ENCODE measurements around the gene TXNL4A.

TXNL4A gene

GRCh38 chr18:80009661-80010550, 21.5 kb upstream of the TXNL4A start:
- H3K9me2 ChIP-seq (replicated peaks; ENCODE audit: control insufficient read depth, low read length) = no peaks in the 10 kb centered on the region
- TF ChIP-seq EZH2phosphoT487 (IDR thresholded peaks at IDR 0.05; ENCODE audit: borderline replicate concordance, low read length) (no peak), CTCF (IDR thresholded peaks at IDR 0.05; ENCODE audit: low read depth, low read length, poor library complexity, severe bottlenecking) (no peak)
- peaks cover 3% of the 10 kb centered on the region; the same call in 1 of the 2 replicates for H3K9me3 ChIP-seq (ENCODE audit: control insufficient read depth, insufficient read depth, low read length)
- H3K4me3 ChIP-seq (ENCODE audit: low read length) = no peak overlapping the region
- H3F3A ChIP-seq (ENCODE audit: control insufficient read depth, insufficient read depth) = no peaks in the 10 kb centered on the region
- H3K27ac ChIP-seq (ENCODE audit: low read depth, low read length) = no peak overlapping the region
- H3K27me3 ChIP-seq (ENCODE audit: control insufficient read depth, low read length) = no peaks in the 10 kb centered on the region
- no peaks in the 10 kb centered on the region for H3K4me1 ChIP-seq (ENCODE audit: control insufficient read depth, low read length)
- H3K4me2 ChIP-seq (ENCODE audit: low read length) = no peak overlapping the region
- no peaks in the 10 kb centered on the region for H3K36me3 ChIP-seq (ENCODE audit: control insufficient read depth, low read length)
- no peaks in the 10 kb centered on the region for H4K20me1 ChIP-seq (ENCODE audit: control insufficient read depth, insufficient read depth, low read depth, low read length)
- H3K79me2 ChIP-seq (ENCODE audit: control insufficient read depth, low read length) = no peaks in the 10 kb centered on the region

- no peaks in the 10 kb centered on the region for H3F3A ChIP-seq (ENCODE audit: control insufficient read depth, insufficient read depth)
- H3K79me2 ChIP-seq (ENCODE audit: control insufficient read depth, low read length) = no peaks in the 10 kb centered on the region
- TF ChIP-seq EZH2phosphoT487 (IDR thresholded peaks at IDR 0.05; ENCODE audit: borderline replicate concordance, low read length) = no peak
- TF ChIP-seq CTCF (IDR thresholded peaks at IDR 0.05; ENCODE audit: low read depth, low read length, poor library complexity, severe bottlenecking) = no peak
- no peaks in the 10 kb centered on the region for H3K27me3 ChIP-seq (ENCODE audit: control insufficient read depth, low read length)
- no peaks in the 10 kb centered on the region for H3K9me2 ChIP-seq (replicated peaks; ENCODE audit: control insufficient read depth, low read length)
- no peak overlapping the region for H3K4me2 ChIP-seq (ENCODE audit: low read length)
- H3K27ac ChIP-seq (ENCODE audit: low read depth, low read length) = no peak overlapping the region
- H3K4me1 ChIP-seq (ENCODE audit: control insufficient read depth, low read length) = no peaks in the 10 kb centered on the region
- H3K9me3 ChIP-seq (ENCODE audit: control insufficient read depth, insufficient read depth, low read length) = peaks cover 13% of the 10 kb centered on the region; the same call in 1 of the 2 replicates
- no peak overlapping the region for H3K4me3 ChIP-seq (ENCODE audit: low read length)
- no peaks in the 10 kb centered on the region for H4K20me1 ChIP-seq (ENCODE audit: control insufficient read depth, insufficient read depth, low read depth, low read length)
- no peaks in the 10 kb centered on the region for H3K36me3 ChIP-seq (ENCODE audit: control insufficient read depth, low read length)
These were observed 18.4 kb upstream of the TXNL4A start for GRCh38 chr18:80006724-80007123.

- Histone ChIP-seq H3K4me1 (ENCODE audit: control insufficient read depth, low read length) (no peaks in the 10 kb centered on the region), H3K4me3 (ENCODE audit: low read length) (no peak overlapping the region), H3K27me3 (ENCODE audit: control insufficient read depth, low read length) (no peaks in the 10 kb centered on the region), H3K79me2 (ENCODE audit: control insufficient read depth, low read length) (no peaks in the 10 kb centered on the region), H3F3A (ENCODE audit: control insufficient read depth, insufficient read depth) (no peaks in the 10 kb centered on the region), H3K4me2 (ENCODE audit: low read length) (no peak overlapping the region), H3K9me2 (replicated peaks; ENCODE audit: control insufficient read depth, low read length) (no peaks in the 10 kb centered on the region), H4K20me1 (ENCODE audit: control insufficient read depth, insufficient read depth, low read depth, low read length) (no peaks in the 10 kb centered on the region), H3K36me3 (ENCODE audit: control insufficient read depth, low read length) (no peaks in the 10 kb centered on the region), H3K27ac (ENCODE audit: low read depth, low read length) (no peak overlapping the region), H3K9me3 (ENCODE audit: control insufficient read depth, insufficient read depth, low read length) (peaks cover 25% of the 10 kb centered on the region)
- no peak for TF ChIP-seq CTCF (IDR thresholded peaks at IDR 0.05; ENCODE audit: low read depth, low read length, poor library complexity, severe bottlenecking)
- TF ChIP-seq EZH2phosphoT487 (IDR thresholded peaks at IDR 0.05; ENCODE audit: borderline replicate concordance, low read length) = no peak
These were observed 16.4 kb upstream of the TXNL4A start for GRCh38 chr18:80004600-80005342.
